Cardiac muscle cell (in vitro differentiated cells and primary cell): ENCODE results near the gene WDR55. TPM values are rescaled to one million over a fixed set of nuclear protein-coding genes. Genes with fewer than 3 reads are reported as not detected.

Experiments
- DNase-seq, 2 donors: peaks; one replicate each; pipeline versions ENCODE4 v3.0.0 to v3.0.0-alpha.2; 2010 to 2017; ENCODE audit warnings: low read depth in 1 of 2, low spot score in 1 of 2
- H3K27ac ChIP-seq: fragments of 200-600 bp; sonication (generic); 2 replicates; pipeline ENCODE4 v1.5.1; 2016
- H3K27me3 ChIP-seq: fragments of 200-600 bp; sonication (generic); 2 replicates; pipeline ENCODE4 v1.6.0; 2016; ENCODE audit warnings: control low read depth
- H3K36me3 ChIP-seq: fragments of 200-600 bp; sonication (generic); 2 replicates; pipeline ENCODE4 v1.5.1; 2016; ENCODE audit warnings: control low read depth
- H3K4me1 ChIP-seq: fragments of 200-600 bp; sonication (generic); 2 replicates; pipeline ENCODE4 v1.8.1; 2017; ENCODE audit warnings: low read depth, mild to moderate bottlenecking, mixed run types
- H3K4me3 ChIP-seq: fragments of 200-600 bp; sonication (generic); 2 replicates; pipeline ENCODE4 v1.5.1; 2016; ENCODE audit warnings: mild to moderate bottlenecking
- H3K9me3 ChIP-seq: fragments of 200-600 bp; sonication (generic); 2 replicates; pipeline ENCODE4 v1.5.1; 2017; ENCODE audit warnings: low read depth, mild to moderate bottlenecking, control low read depth
- CTCF ChIP-seq: IDR thresholded peaks from 2 replicates; pipeline ENCODE4 v1.5.1; 2012; ENCODE audit warnings: low read depth, mild to moderate bottlenecking, low read length
- polyA plus RNA-seq: library from polyadenylated mRNA; unstranded; fragments of >200 nt; fragmentation: Nextera tagmentation; extraction: Ambion mirVana; gene quantifications from 2 replicates; pipeline ENCODE4 v1.2.1, GENCODE V29; 2016
- total RNA-seq: library from RNA; depleted of rRNA; stranded (reverse); fragments of >200 nt; gene quantifications from 2 replicates; pipeline ENCODE4 v1.2.3, GENCODE V29; 2016

The WDR55 gene
- total and polyA plus RNA-seq, 2 experiments from 2014 or later: 17.7 to 23.8 TPM

- Histone ChIP-seq H3K27ac (no peak overlapping the region), H3K36me3 (peaks cover 41% of the 10 kb centered on the region), H3K4me3 (no peak overlapping the region), H3K9me3 (no peaks in the 10 kb centered on the region), H3K27me3 (no peaks in the 10 kb centered on the region), H3K4me1 (no peaks in the 10 kb centered on the region)
- DNase-seq: no peak
- TF ChIP-seq CTCF: no peak
Observed at GRCh38 chr5:140674211-140674610, 9.5 kb downstream of the WDR55 start.

- no peak overlapping the region for H3K4me3 ChIP-seq
- no peak for TF ChIP-seq CTCF
- H3K4me1 ChIP-seq: no peaks in the 10 kb centered on the region
- no peaks in the 10 kb centered on the region for H3K9me3 ChIP-seq
- DNase-seq: no peak
- H3K27ac ChIP-seq: no peak overlapping the region
- H3K36me3 ChIP-seq: peaks cover 43% of the 10 kb centered on the region
- H3K27me3 ChIP-seq: no peaks in the 10 kb centered on the region
Observed at GRCh38 chr5:140674629-140675028, 9.9 kb downstream of the WDR55 start.

- TF ChIP-seq CTCF: no peak
- no peaks in the 10 kb centered on the region for H3K27me3 ChIP-seq
- no peaks in the 10 kb centered on the region for H3K9me3 ChIP-seq
- peaks cover 38% of the 10 kb centered on the region for H3K36me3 ChIP-seq
- no peak overlapping the region for H3K27ac ChIP-seq
- no peak overlapping the region for H3K4me3 ChIP-seq
- DNase-seq: no peak
- H3K4me1 ChIP-seq: no peaks in the 10 kb centered on the region
Observed at GRCh38 chr5:140677947-140678346, 13.2 kb downstream of the WDR55 start.

- H3K4me3 ChIP-seq: no peak overlapping the region
- no peak overlapping the region for H3K27ac ChIP-seq
- TF ChIP-seq CTCF: no peak
- DNase-seq: no peak
- H3K4me1 ChIP-seq: no peaks in the 10 kb centered on the region
- no peaks in the 10 kb centered on the region for H3K9me3 ChIP-seq
- H3K27me3 ChIP-seq: no peaks in the 10 kb centered on the region
- H3K36me3 ChIP-seq: peaks cover 38% of the 10 kb centered on the region
Observed at GRCh38 chr5:140678993-140679392, 14.3 kb downstream of the WDR55 start.

GRCh38 chr5:140690376-140690932 is 25.8 kb downstream of the WDR55 start:
- peaks cover 9% of the 10 kb centered on the region for H3K4me1 ChIP-seq
- H3K4me3 ChIP-seq: peak overlapping the region; percentile 63
- TF ChIP-seq CTCF: no peak
- H3K27ac ChIP-seq: peak overlapping the region; percentile 75
- H3K9me3 ChIP-seq: no peaks in the 10 kb centered on the region
- H3K36me3 ChIP-seq: peaks cover 17% of the 10 kb centered on the region
- H3K27me3 ChIP-seq: no peaks in the 10 kb centered on the region
- no peak for DNase-seq
